ENCODE data around the gene VEZT.
"Not testable (repeated sequence)": the region's sequence is repeated elsewhere in the genome, so short reads cannot be mapped to it uniquely, and the experiment has no call there.

Gene VEZT

GRCh38 chr12:95217377-95218149 lies at the start of gene VEZT, which contains the start of gene FGD6:
TSS of gene VEZT (plus strand) at chr12:95217807. CDS start at chr12:95217851, 44 bp downstream.
TSS of gene FGD6 (minus strand) at chr12:95217467. CDS start at chr12:95217240, 227 bp downstream.
- in situ Hi-C loops (cut with MboI; ENCODE audit: low sequenced_read_pairs) = no loop called here

DNA sequence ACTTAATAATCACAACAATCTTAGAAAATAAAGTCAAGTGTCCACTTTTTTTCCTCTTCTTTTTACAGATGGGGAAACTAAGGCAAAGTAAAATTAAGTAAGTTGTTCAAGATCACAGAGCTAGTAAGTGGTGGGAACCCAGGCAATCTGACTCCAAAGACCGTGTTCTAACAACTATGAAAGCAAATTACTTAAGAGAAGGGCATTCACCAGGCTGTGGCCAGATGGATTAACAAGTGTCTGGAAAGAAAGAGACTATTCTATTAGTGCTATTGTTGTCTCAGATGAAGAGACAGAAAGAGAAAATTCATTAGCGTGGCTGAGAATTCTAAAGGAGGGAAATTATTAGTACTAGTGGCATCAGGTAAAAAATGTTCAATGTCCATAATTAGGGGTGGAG lies 48.9 kb upstream of the VEZT start:
- in situ Hi-C loops (cut with MboI; ENCODE audit: low sequenced_read_pairs) = no loop called here

DNA sequence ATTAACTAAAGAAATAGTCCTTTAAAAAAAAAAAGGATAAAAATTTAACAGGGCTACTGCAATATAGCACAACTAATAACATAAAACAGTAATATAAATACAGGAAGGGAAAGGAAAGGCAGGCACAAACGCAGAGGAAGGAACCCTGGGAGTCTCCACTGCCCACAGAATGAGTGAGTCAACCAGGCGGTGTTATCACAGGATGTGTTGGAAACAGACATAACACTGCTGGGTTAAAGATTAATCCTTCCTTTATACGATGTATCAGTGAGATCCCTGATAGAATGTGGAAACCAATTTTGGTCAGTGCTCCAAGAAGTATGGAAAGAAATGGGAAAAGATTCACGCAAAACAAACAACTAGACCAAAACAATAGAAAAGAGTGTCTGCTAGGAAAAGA lies 48.2 kb upstream of the VEZT start:
- in situ Hi-C loops (cut with MboI; ENCODE audit: low sequenced_read_pairs) = no loop called here

- in situ Hi-C loops (cut with MboI; ENCODE audit: low sequenced_read_pairs) = no loop called here
Measured at GRCh38 chr12:95173392-95174251, 44.0 kb upstream of the VEZT start.

GRCh38 chr12:95177201-95177768 lies 40.3 kb upstream of the VEZT start:
- in situ Hi-C loops (cut with MboI; ENCODE audit: low sequenced_read_pairs) = no loop called here

DNA sequence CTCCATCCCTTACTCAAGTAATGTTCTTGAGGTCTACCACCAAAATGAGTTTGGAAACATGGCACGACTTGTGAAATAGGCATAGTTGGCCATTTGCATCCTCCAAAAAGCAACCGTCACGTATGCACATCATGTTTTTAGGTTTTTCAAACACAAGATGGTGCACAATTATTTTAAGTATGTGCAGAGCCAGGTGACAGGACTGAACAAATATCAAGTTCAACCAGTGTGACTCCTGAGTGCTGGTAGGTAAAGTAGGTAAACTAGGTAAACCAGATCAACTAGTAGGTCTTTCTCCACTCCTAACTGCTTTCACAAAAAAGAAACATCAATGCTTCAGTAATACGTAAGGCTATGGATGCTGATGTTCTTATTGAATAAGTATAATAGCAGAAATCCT lies 39.5 kb upstream of the VEZT start:
- in situ Hi-C loops (cut with MboI; ENCODE audit: low sequenced_read_pairs) = no loop called here

GRCh38 chr12:95179011-95179410 lies 38.6 kb upstream of the VEZT start:
- in situ Hi-C loops (cut with MboI; ENCODE audit: low sequenced_read_pairs) = no loop called here

DNA sequence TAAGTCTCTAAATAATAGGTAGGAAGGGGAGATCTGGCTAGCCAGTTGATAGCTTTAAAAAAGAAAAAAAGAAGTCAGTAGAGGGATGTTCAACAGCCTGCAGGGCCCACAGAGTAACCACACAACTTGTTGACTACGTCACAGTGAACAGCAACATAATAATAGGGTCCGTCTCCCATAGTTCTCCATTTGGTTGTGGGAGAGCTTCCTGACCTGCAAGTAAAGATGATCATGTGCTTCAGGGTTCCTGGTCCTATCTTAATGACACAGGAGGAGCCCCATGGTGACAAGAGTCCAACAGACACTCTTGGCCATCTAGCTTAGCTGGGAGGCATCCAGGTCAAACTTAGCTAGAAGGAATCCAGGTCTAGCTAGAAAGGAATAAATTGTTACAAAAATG lies 36.5 kb upstream of the VEZT start:
- in situ Hi-C loops (cut with MboI; ENCODE audit: low sequenced_read_pairs) = no loop called here

- in situ Hi-C loops (cut with MboI; ENCODE audit: low sequenced_read_pairs) = no loop called here
Measured at GRCh38 chr12:95182868-95183415, 34.7 kb upstream of the VEZT start.

DNA sequence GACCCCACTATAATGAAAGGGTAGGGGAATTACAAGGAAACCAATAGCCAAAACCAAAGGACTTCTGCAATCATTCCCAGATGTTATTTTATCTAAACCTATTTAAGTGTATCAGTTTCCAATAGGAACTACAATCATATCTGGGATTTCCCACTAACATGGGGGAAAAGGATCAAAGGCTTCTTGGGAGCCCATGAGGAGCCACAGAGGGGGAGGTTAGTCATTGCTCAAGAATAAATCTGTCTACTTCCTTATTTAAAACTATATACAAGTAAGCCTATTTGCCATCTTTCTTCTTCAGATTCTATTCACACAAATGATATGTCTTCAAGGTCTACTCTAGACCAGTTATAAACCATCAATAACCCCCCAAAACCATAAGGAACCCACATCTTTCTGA lies 33.5 kb upstream of the VEZT start:
- in situ Hi-C loops (cut with MboI; ENCODE audit: low sequenced_read_pairs) = no loop called here

DNA sequence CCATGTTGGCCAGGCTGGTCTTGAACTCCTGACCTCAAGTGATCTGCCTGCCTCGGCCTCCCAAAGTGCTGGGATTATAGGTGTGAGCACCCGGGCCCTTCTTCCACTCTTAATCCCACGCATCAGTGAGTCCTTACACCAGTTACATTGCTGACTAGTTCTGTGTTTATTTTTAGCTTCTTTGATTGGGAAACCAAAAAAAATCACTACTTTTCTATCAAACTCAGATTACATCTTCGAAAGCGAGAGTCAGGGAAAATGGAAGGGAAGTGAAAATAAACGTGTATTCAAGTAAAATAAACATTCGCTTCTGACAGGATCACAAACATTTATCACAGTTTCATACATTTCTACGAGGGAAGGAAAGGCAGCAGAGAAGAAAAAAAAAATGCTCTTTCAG lies 32.5 kb upstream of the VEZT start:
- in situ Hi-C loops (cut with MboI; ENCODE audit: low sequenced_read_pairs) = no loop called here

DNA sequence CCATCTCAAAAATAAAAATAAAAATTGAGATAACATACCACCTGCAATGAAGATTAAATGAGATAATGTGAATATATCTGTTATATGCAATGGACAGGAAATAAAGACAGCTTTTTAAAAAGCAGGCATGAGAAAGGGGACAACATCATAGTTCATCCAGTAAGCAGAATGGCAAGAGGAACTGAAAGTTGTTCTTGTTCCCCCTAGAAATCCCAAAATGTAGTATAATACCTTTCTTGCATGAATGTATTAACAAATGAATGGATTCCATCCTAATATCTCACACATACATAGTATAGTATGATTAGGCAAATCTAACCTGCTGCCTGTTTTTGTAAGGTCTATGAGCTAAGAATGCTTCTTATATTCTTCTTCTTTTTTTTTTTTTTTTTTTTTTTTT lies 31.8 kb upstream of the VEZT start:
- in situ Hi-C loops (cut with MboI; ENCODE audit: low sequenced_read_pairs) = no loop called here

- in situ Hi-C loops (cut with MboI; ENCODE audit: low sequenced_read_pairs) = no loop called here
Measured at GRCh38 chr12:95187865-95188415, 29.7 kb upstream of the VEZT start.

DNA sequence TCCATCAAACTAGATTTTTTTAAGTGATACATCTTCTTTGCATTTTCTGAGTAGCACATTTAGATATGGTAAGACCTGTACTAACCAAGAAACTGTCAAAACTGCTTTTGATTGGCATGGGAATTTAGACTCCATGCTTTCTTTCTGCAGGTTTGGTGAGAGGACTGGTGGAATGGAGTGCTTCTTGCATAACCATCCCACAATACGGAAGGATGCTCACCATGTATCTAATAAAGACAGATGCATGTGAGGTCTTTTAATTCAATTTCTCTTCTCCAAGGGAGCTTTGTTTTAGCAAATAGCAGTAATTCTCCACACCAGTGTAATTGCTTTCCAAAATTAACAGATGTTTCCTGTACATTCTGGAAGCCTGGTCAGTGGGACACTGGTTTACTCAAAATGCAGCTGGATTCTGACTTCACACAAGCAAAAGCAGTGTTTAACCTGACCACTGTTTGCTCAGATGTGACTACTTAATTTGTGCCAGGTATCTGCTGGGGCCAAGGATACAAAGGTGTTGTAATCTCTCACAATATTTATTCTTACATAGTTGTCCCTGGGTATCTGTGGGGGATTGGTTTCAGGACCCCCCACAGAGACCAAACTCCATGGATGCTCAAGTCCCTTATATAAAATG lies 26.4 kb upstream of the VEZT start:
- in situ Hi-C loops (cut with MboI; ENCODE audit: low sequenced_read_pairs) = no loop called here

GRCh38 chr12:95192271-95192670 lies 25.3 kb upstream of the VEZT start:
- in situ Hi-C loops (cut with MboI; ENCODE audit: low sequenced_read_pairs) = no loop called here

DNA sequence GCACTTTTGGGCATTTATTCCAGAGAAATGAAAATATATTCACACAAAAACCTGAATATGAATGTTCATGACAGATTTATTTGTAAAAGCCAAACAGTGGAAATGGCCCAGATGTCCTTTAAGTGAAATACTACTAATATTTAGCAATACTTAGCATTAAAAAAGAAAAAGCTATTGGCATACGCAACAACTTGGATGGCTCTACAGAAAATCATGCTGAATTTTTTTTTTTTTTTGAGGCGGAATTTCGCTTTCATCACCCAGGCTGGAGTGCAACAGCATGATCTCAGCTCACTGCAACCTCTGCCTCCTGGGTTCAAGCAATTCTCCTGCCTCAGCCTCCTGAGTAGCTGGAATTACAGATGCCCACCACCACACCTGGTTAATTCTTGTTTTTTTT lies 24.5 kb upstream of the VEZT start:
- in situ Hi-C loops (cut with MboI; ENCODE audit: low sequenced_read_pairs) = no loop called here

DNA sequence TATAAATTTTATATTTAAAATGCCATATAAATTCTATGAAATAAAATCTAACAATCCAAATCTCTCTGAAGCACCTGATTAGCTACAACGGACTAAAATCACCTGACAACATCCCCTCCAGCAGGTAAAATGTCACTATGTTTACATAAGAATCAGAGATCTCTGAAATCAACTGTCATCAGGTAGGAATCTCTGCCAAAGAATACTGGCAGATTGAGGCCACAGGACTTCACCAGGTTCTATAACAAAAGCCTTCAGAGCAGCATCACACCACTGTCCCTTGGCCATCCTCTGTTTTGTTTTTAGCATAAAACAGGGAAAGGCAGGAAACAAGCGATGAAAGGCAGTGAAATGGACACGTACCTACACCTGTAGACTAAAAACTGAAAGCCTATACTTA lies 22.5 kb upstream of the VEZT start:
- in situ Hi-C loops (cut with MboI; ENCODE audit: low sequenced_read_pairs) = no loop called here

DNA sequence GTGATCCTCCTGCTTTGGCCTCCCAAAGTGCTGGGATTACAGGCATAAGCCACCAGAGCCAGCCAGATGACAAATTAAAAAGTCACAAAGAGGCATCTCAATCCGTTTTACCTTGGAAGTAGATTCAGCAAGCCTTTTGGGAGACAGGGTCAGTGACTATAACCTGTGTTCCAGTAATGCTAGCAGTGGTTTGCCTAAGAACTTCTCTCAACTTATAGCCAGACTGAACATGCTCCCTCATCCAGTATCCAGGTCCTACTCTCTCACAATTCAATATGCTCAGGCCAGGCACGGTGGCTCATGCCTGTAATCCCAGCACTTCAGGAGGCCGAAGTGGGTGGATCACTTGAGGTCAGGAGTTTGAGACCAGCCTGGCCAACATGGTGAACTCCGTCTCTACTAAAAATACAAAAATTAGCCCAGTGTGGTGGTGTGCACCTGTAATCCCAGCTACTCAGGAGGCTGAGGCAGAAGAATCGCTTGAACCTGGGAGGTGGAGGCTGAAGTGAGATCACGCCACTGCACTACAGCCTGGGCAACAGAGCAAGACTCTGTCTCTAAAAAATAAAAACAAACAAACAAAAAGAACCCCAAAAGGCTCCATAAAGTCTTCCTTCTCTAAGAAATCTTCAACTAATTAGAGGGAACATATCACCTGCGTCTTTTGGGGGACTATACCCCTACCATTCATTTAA lies 20.6 kb upstream of the VEZT start:
- in situ Hi-C loops (cut with MboI; ENCODE audit: low sequenced_read_pairs) = not testable (repeated sequence)

DNA sequence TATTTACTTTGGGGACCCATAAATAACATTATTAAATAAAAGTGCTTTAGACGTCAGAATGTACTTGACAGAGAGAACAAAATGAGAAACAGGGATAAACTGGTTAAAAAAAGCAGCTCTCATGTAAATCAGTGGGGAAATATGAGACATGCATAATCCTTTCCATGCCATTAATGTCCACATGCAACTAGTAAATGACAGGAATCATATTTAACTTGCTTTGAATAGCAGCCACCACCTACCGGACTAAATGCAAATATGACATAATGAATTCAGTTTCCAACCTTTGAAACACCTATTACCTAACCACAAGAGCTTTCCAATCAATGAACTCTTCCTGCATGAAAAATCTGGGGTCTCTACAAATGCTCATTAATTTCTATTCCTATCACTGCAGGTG lies 20.0 kb upstream of the VEZT start:
- in situ Hi-C loops (cut with MboI; ENCODE audit: low sequenced_read_pairs) = no loop called here

- in situ Hi-C loops (cut with MboI; ENCODE audit: low sequenced_read_pairs) = no loop called here
Measured at GRCh38 chr12:95198914-95199313, 18.7 kb upstream of the VEZT start.
